HG03432 (cell line): ENCODE data around the gene C7orf57.

Source experiments
- ATAC-seq: cut with Tn5 transposase; IDR thresholded peaks from one replicate; pipeline ENCODE4 v1.9.1; 2021; ENCODE audit warnings: mild to moderate bottlenecking, moderate library complexity; ENCODE audit not compliant: unreplicated experiment

The C7orf57 gene

DNA sequence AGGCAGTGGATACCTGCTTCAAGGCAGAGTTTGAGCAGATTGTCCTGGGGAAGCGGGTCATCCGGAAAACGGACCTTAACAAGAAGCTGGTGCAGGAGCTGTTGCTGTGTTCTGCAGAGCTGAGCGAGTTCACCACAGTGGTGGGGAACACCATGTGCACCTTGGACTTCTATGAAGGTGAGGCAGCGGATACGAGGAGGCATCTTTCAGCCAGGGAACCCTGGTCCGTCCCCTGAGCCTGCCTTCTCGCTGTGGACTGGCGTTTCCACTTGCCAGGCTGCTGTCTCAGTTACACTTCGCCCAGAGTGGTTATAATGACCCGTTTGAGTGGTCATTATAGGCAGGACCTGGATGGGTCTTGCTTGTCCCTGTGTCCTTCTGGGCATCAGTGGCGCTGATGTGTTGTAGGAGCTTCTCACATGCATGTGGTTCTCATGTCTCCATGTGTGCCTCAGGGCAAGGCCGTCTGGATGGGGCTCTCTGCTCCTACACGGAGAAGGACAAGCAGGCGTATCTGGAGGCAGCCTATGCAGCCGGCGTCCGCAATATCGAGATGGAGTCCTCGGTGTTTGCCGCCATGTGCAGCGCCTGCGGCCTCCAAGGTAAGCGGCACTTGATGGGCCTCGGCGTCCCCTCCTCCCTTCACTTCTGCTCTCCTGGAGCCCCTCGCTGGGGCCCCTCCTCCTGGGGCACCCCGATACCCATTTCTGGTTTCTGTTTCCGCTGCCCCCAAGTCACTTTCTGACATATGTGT lies 71.7 kb downstream of the C7orf57 start:
- no peak for ATAC-seq

DNA sequence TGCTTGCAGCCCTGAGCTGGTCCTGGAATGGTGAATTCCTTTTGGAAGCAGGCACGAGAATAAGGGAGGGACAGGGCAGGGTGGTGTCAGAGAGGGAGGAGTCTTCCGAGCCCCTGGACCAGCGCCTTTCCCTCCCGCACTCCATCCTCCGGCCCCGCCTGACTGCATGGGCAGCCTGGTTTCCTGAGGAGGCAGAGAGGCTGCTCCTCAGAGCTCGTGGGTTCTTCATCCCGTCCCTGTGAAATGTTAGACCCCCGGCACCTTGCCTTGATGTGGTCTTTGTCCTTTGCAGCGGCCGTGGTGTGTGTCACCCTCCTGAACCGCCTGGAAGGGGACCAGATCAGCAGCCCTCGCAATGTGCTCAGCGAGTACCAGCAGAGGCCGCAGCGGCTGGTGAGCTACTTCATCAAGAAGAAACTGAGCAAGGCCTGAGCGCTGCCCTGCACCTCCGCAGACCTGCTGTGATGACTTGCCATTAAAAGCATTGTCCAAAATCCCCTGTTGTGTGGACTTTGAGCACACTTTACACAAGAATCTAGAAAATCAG lies 72.7 kb downstream of the C7orf57 start:
- no peak for ATAC-seq

DNA sequence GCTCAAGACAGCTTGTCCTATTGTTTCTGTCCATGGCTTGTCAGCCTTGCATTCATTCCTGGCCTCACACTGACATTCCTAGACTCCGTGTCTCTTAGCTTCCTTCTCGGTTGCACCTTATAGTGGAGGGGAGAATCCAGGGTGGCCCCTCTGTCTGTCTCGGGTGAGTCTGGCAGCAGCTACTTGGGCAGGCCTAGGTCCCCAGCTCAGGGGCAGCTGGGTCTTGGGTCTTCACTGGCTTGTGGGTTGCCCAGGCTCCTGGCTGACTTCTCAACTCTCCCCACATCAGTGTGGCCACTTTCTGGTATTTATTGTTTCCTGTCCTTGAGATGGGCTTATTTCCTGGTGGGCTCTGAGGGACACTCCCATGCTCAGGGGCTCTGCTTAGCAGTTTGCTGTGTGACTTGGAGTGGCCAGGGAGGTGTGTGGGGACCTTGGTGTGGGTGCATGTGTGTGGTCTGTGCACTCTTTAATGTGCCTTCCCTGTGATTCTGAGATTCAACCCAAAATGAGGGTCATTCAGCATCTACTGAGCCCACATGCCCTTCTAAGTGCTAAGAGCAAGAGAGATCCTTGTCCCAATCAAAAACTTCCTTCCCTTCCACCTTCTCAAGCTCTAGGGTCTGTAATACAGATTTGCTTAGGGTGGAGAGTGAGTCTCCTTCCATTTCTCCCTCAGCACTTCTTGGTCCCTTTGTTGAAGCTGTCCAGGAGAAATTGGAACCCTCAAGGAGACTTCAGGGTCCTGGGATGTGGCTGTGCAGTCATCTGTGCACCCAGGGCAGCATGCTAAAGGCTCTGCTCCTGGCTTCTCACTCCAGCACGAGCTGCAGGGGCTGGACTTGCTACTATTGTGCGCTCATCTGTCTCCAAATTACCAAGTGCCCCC lies 73.9 kb downstream of the C7orf57 start:
- ATAC-seq: no peak

DNA sequence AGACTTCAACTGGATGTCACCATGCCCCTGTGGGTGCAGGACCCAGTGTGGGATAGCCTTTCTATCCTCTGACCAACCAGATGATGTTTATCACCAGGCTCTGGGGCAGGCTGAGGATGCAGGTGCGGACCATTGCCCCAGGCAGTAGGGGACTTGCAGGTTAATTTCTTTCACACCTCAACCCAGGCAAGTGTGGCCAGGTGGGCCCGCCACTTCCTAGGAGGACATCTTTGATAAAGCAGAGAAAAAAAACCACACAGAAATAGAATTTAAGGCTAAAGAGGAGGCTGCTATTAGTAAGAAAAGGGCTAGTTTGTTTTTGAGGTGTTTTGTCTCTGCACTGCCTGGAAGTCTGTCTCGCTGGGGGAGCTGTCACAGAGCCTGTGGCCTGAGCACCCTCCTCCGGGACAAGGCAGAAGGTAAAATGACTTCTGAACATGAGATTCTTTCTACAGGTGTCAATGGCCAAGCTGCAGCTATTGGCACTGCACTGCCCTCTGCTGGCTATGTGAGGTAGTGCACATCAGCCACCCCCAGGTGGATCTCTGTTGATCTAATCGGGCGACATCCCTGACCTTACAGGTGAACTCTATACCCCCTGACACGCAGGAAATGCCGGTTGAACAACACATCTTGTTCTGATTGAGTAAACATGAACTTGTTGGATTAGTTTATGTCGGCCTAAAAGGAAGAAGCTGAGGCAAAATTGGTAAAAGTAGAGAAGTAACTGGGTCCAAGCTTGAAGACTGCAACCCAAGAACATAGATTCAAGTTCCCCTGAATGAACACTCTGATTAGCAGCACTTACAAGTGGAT lies 74.7 kb downstream of the C7orf57 start:
- ATAC-seq: peak; percentile 91

DNA sequence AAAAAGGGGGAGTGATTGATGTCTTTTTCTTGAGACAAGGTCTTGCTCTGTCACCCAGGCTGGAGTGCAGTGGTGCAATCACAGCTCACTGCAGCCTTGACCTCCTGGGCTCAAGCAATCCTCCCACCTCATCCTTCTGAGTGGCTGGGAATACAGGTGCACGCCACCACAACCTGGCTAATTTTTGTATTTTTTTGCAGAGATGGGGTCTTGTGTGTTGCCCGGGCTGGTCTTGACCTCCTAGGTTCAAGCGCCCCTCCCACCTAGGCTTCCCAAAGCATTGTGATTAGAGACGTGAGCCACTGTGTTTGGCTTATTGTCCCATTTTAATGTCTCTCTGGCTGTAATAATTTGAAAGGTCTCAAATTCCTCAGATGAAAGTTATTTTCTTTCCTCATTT lies 75.5 kb downstream of the C7orf57 start:
- ATAC-seq: no peak
